GM12891 (cell line): ENCODE measurements around the gene CEACAM21.
A peak's percentile ranks its signal among the peaks of the same experiment; 100 is the strongest.

Experiments
- PAX5 ChIP-seq: IDR thresholded peaks from 2 replicates; pipeline ENCODE4 v1.6.1; 2011; ENCODE audit warnings: low read length, moderate library complexity, mild to moderate bottlenecking; ENCODE audit not compliant: insufficient read depth, severe bottlenecking
- POLR2A ChIP-seq: IDR thresholded peaks from 2 replicates; pipeline ENCODE4 v1.6.1; 2011; ENCODE audit warnings: low read depth, low read length, control low read depth
- POLR2AphosphoS5 ChIP-seq: IDR thresholded peaks from 2 replicates; pipeline ENCODE4 v1.6.1; 2011; ENCODE audit warnings: low read depth, low read length, control low read depth
- TAF1 ChIP-seq: IDR thresholded peaks from 2 replicates; pipeline ENCODE4 v1.6.1; 2011; ENCODE audit warnings: low read depth, low read length, control low read depth

DNA sequence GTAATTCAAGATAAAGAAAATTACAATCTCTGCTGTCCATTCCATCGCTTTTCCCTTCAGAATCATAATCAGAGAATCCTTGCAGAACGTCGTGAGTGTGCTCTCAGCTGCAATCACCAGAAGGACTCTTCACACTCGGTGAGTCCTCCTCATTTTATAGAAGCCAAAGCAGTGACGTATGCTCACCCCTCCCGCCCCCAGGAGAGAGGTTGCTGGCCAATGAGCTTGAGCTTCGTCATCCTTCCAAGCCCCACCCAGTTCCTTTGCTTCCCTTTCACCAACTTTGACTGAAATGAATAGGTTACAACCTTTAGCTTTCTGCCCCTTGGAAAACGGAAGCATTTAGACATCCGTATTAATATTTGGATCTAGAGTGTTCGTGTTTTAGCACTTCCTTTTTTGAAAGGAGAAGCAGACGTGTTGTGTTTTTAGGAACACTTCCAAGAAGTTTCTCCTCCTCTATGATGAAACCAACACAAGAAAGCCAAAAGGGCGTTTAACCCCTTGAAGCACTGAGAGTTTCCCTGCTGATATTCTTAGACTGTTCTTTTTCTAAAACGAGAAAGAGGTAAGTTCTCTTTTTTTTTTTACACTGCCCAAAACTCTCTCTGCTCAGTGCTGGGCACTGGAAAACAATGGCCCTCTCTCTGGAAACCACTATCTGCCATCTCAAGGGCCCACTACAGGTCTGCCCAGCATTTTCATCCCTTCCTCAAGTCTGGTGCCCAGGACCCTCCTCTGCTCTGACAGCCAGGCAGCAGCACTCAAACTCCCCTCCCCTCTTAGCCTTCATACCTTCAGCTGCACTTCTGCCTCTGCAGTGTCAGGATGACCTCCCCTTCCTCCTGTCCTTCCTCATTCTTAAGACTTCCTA, 44.3 kb upstream of the CEACAM21 start:
- peak; percentile 99 for TF ChIP-seq POLR2A
- TF ChIP-seq PAX5 = no peak
- peak; percentile 99 for TF ChIP-seq POLR2AphosphoS5
- TF ChIP-seq TAF1 = peak; percentile 80
